HTR-8/SVneo (cell line): Measurements from ENCODE around the gene EPAS1.
A peak's percentile ranks its signal among the peaks of the same experiment; 100 is the strongest.

Source experiments
- DNase-seq: peaks from one replicate; pipeline ENCODE4 v3.0.0; 2011; ENCODE audit warnings: low spot score, mixed read lengths; ENCODE audit not compliant: insufficient read length
- FAIRE-seq: peaks from 2 replicates; lab custom pipeline; 2011; peaks lifted over from hg19 to GRCh38; lab: Jason Lieb, UNC

EPAS1 gene

DNA sequence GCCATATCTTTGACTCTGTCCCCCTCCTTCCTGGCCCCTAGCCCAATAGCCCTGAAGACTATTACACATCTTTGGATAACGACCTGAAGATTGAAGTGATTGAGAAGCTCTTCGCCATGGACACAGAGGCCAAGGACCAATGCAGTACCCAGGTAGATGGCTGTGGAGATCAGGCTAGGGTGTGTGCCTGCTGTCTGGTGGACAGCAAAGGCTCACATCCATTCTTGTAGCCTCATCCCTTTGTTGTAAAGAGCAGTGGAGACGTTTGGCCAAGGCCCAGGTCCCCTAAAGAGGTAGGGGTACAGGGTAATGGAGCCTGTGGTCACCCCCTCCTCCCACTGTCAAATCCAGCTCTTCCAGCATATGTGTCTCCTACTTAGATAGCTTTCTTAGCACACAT is 81.4 kb downstream of the EPAS1 start:
- FAIRE-seq = peak; percentile 70
- no peak for DNase-seq

DNA sequence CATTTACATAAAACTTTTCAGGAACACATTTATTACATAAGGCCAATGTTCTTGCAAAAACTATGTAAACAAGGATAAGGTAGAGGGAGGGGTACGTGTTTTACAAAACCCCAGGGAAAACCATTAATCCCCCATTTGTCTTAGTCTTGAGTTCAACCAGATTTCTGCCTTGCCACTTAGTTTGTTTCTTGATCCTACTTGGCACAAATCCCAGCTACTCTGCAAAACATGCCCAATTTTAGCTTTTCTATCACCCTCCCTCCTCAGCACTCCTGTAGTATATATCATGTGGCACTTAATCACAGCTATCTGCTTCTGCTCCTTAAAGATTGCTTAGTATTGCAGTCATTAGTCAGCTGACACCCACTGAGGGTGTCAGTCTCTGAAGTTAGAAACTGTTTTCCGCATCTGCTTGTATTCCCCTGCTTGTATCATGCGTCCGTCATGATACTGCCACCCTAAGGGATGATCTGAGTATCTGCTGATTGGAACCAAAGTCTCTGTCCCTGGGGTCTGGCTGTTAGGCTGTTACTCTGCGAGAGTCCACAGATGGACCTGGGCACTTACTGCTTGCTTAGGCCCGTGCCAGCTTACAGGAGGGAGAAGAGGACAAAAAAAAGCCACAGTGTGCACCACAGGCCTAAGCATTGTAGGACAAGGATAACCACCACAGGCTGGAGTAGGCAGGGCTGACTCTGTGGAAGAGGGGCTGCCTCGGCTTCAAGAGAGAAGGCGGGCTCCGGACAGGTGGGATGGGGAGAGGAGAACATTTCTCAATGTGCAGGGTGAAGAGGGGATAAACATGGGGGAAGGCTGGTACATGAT is 82.2 kb downstream of the EPAS1 start:
- DNase-seq (no peak), FAIRE-seq (no peak)

- DNase-seq (no peak), FAIRE-seq (no peak)
These were observed 83.1 kb downstream of the EPAS1 start for GRCh38 chr2:46380038-46380940.

- no peak for FAIRE-seq
- DNase-seq = no peak
These were observed 84.1 kb downstream of the EPAS1 start for GRCh38 chr2:46381263-46381849.

GRCh38 chr2:46381871-46382270 is 84.7 kb downstream of the EPAS1 start:
- FAIRE-seq (no peak), DNase-seq (no peak)

- DNase-seq = no peak
- FAIRE-seq = no peak
These were observed 85.3 kb downstream of the EPAS1 start for GRCh38 chr2:46382331-46383112.

DNA sequence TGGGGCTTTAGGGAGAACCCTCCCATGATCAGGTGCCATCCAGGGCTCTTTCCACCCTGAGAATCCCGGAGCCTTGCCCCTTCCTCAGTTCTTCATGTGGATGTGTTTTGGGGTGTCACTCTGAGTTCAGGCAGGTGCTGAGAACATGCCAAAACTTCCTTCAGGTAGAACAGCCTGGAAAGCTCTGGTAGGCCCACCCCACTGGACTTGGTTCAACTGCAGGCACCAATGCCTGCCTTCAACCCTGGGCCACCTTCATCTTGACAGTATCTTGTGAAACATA is 85.8 kb downstream of the EPAS1 start:
- DNase-seq = no peak
- FAIRE-seq = no peak

DNA sequence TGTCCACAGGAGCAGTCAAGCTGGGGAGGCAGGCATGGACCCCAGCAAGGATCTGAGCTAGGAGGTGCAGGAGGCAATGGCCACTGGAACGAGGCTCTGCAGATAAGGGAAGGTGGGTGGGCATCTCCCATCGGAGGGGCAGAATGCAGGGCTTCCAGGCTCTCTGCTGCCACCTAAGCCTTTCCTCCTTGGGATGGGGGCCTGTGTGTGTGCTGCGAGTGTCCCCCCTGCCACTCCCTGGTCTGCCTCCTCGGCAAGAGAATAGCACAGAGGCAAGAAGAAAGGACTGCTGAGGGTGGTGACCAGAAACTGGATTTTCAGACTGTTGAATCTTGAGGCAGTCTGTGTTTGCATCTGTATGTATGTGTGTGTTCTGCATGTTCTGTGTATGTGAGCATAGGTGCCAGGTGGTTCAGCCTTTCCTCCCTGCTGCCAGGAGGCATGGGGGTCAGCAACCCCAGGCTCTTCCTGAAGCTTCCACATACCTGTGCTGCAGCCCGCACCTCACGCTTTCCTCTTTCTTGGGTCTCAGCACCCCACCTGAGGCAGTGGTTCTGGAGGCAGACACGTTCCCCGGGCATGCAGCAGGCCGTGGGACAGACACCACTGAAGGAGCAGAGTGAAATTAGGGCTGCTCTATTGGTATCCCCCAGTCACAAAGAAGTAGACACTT is 86.7 kb downstream of the EPAS1 start:
- FAIRE-seq (no peak), DNase-seq (no peak)

- no peak for FAIRE-seq
These were observed 87.2 kb downstream of the EPAS1 start for GRCh38 chr2:46384457-46384815.

DNA sequence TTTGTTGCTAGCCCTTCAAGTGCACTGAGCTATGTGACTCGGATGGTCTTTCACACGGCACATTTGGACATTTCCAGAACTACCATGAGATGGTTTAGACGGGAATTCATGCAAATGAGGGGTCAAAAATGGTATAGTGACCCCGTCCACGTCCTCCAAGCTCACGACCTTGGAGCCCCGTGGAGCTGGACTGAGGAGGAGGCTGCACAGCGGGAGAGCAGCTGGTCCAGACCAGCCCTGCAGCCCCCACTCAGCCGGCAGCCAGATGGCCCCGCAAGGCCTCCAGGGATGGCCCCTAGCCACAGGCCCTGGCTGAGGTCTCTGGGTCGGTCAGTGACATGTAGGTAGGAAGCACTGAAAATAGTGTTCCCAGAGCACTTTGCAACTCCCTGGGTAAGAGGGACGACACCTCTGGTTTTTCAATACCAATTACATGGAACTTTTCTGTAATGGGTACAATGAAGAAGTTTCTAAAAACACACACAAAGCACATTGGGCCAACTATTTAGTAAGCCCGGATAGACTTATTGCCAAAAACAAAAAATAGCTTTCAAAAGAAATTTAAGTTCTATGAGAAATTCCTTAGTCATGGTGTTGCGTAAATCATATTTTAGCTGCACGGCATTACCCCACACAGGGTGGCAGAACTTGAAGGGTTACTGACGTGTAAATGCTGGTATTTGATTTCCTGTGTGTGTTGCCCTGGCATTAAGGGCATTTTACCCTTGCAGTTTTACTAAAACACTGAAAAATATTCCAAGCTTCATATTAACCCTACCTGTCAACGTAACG is 88.8 kb downstream of the EPAS1 start:
- FAIRE-seq (no peak), DNase-seq (no peak)

More at GRCh38 chr2:46384457-46384815, 87.2 kb downstream of the EPAS1 start:
- DNase-seq = no peak

- FAIRE-seq (no peak), DNase-seq (no peak)
These were observed 89.6 kb downstream of the EPAS1 start for GRCh38 chr2:46386763-46387162.

DNA sequence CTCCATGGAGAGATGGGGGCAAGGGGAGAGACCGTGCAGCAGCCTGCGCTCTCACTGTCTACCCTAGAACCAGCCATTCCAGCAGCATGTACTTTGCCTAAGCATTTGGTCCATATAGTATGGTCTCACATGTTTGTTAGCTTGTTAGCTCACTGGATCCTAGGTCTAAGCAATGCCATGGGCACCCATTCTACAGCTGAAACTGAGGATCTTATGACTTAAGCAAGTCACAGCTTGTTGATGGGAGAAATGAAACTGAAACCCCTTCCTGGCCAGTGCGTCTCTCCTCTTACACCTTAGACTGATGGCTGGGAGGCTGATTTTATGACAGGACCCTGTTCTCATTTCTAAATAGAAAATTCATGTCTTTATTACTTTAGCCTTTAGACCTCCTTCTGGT is 90.1 kb downstream of the EPAS1 start:
- no peak for DNase-seq
- FAIRE-seq = peak; percentile 20

DNA sequence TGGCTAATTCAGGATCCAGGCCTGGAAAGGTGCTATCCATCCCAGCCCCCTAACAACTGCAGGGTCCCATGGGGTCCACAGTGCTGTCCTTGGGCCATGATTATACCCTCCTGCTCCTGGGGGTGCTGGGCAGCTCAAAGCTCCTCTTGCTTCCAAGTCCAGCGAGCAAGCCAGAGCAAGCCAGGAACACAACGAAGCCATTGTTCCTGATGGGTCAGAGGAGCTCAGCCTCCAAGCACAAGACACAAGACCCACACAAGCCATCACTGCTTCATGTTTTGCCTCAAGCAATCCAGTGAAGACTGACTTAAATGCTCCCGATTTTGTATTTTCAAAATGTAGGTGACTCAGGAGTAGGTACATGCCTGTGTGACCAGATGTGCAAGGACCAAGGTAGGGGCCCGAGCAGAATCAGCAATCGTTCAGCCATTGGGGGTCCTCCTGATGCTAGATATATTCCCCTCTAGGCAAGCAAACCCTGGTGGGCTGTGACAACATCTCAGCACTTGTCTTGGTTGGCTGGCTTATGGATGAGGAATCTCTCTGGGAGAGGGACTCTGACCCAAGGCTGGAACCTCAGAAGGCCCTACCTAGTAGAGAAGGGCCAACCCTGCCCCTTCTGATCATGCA is 90.8 kb downstream of the EPAS1 start:
- DNase-seq = no peak
- FAIRE-seq = no peak

- DNase-seq = no peak
These were observed 91.7 kb downstream of the EPAS1 start for GRCh38 chr2:46388881-46389280.

GRCh38 chr2:46389417-46389916 is 92.3 kb downstream of the EPAS1 start:
- FAIRE-seq (no peak), DNase-seq (peak; percentile 41)

More at GRCh38 chr2:46388881-46389280, 91.7 kb downstream of the EPAS1 start:
- FAIRE-seq = no peak

GRCh38 chr2:46390036-46390435 is 92.8 kb downstream of the EPAS1 start:
- DNase-seq (no peak), FAIRE-seq (no peak)

DNA sequence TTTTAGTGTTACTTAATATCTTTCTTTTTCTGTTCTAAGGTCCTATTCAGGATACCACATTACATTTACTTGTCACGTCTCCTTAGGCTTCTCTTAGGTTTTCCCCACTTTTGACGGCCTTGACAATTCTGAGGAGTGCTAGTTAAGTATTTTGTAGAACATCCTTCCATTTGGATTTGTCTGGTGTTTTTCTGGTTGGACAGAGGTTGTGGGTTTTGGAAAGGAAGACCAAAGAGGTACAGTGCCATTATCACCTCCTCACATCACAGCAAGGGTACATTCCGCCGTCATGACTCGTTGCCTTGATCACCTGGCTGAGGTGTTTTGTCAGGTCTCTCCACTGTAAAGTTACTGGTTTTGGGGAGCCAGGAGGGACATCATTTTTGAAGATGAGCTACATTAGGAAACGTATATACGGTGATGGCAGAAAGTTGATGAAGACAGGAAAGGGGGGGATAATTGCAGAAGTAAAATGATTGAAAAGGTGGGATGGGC is 93.7 kb downstream of the EPAS1 start:
- DNase-seq (no peak), FAIRE-seq (peak; percentile 26)
